Cortex of kidney (tissue), 1 donor: ENCODE measurements around the gene DUSP8.
"Not testable (repeated sequence)": the region's sequence is repeated elsewhere in the genome, so short reads cannot be mapped to it uniquely, and the experiment has no call there.

Source experiments
- DNase-seq: peaks from one replicate; lab custom pipeline; 2025; lab: John Stamatoyannopoulos, UW

DUSP8 gene

GRCh38 chr11:1572197-1573076 lies at the start of gene DUSP8:
Gene DUSP8, minus strand, starts transcription at chr11:1572271. Its CDS starts 6,445 bp downstream, at chr11:1565826.
- DNase-seq: no peak

- no peak for DNase-seq
These were observed 47.4 kb upstream of the DUSP8 start for GRCh38 chr11:1619449-1619848.

GRCh38 chr11:1618231-1618630 lies 46.2 kb upstream of the DUSP8 start:
- no peak for DNase-seq

GRCh38 chr11:1608363-1608762 lies 36.3 kb upstream of the DUSP8 start, which contains the start of gene KRTAP5-3:
Gene KRTAP5-3, minus strand, starts transcription at chr11:1608463. Its CDS starts 78 bp downstream, at chr11:1608385.
- DNase-seq: no peak

- not testable (repeated sequence) for DNase-seq
These were observed 35.8 kb upstream of the DUSP8 start for GRCh38 chr11:1607901-1608300.

GRCh38 chr11:1607156-1607845 lies 35.2 kb upstream of the DUSP8 start:
- DNase-seq: not testable (repeated sequence)

GRCh38 chr11:1605923-1606322 lies 33.9 kb upstream of the DUSP8 start:
- not testable (repeated sequence) for DNase-seq

- DNase-seq: no peak
These were observed 32.6 kb upstream of the DUSP8 start for GRCh38 chr11:1604711-1605110.

GRCh38 chr11:1604181-1604580 lies 32.1 kb upstream of the DUSP8 start:
- no peak for DNase-seq

GRCh38 chr11:1603629-1604028 lies 31.6 kb upstream of the DUSP8 start:
- DNase-seq: no peak

- DNase-seq: not testable (repeated sequence)
These were observed 29.6 kb upstream of the DUSP8 start for GRCh38 chr11:1601663-1602062.

GRCh38 chr11:1600626-1601025 lies 28.6 kb upstream of the DUSP8 start:
- DNase-seq: no peak

GRCh38 chr11:1598816-1599215 lies 26.7 kb upstream of the DUSP8 start:
- no peak for DNase-seq

GRCh38 chr11:1598406-1598805 lies 26.3 kb upstream of the DUSP8 start:
- not testable (repeated sequence) for DNase-seq

GRCh38 chr11:1597994-1598380 lies 25.9 kb upstream of the DUSP8 start, which contains the start of gene KRTAP5-2:
Gene KRTAP5-2, minus strand, starts transcription at chr11:1598294. Its CDS starts 44 bp downstream, at chr11:1598250.
- DNase-seq: no peak

- no peak for DNase-seq
These were observed 25.4 kb upstream of the DUSP8 start for GRCh38 chr11:1597331-1597993.

- not testable (repeated sequence) for DNase-seq
These were observed 24.6 kb upstream of the DUSP8 start for GRCh38 chr11:1596576-1597121.

- DNase-seq: not testable (repeated sequence)
These were observed 24.0 kb upstream of the DUSP8 start for GRCh38 chr11:1595994-1596575.

GRCh38 chr11:1592628-1593027 lies 20.6 kb upstream of the DUSP8 start:
- DNase-seq: no peak

- DNase-seq: no peak
These were observed 17.9 kb upstream of the DUSP8 start for GRCh38 chr11:1589996-1590395.

- DNase-seq: not testable (repeated sequence)
These were observed 17.3 kb upstream of the DUSP8 start for GRCh38 chr11:1589191-1589963.
